Activated CD8-positive, alpha-beta T cell treated with anti-CD3 and anti-CD28 coated beads for 36 hours (primary cell): Measurements from ENCODE around the gene LGALS12. TPM values are rescaled to one million over a fixed set of nuclear protein-coding genes. Genes with fewer than 3 reads are reported as not detected.
A peak's percentile ranks its signal among the peaks of the same experiment; 100 is the strongest.

Experiments used
- ATAC-seq: fragments of 200-7000 bp; cut with Tn5 transposase; one replicate; pipeline ENCODE4 v1.10.0; 2021; ENCODE audit warnings: mild to moderate bottlenecking, moderate library complexity
- CTCF ChIA-PET: fragments of 350-600 bp; sonication (Branson Sonifier 250); formaldehyde crosslinking; loops from one replicate; lab custom pipeline; 2021; ENCODE audit warnings: antibody characterized with exemption; lab: Charles Lee
- POLR2A ChIA-PET: fragments of 350-600 bp; sonication (Branson Sonifier 250); formaldehyde crosslinking; loops from one replicate; lab custom pipeline; 2021; ENCODE audit warnings: antibody characterized with exemption; lab: Charles Lee
- DNase-seq: peaks from one replicate; pipeline ENCODE4 v3.0.0-alpha.2; 2020
- H3K27ac Mint-ChIP-seq: one replicate; pipeline ENCODE4 v1.8.0; 2021; ENCODE audit warnings: mild to moderate bottlenecking, mixed read lengths
- H3K27me3 Mint-ChIP-seq: one replicate; pipeline ENCODE4 v1.8.0; 2021; ENCODE audit warnings: mixed read lengths
- H3K36me3 Mint-ChIP-seq: one replicate; pipeline ENCODE4 v1.8.0; 2021; ENCODE audit warnings: low read depth, mixed read lengths
- H3K4me1 Mint-ChIP-seq: one replicate; pipeline ENCODE4 v1.8.0; 2021; ENCODE audit warnings: low read depth, mixed read lengths
- H3K4me3 Mint-ChIP-seq: one replicate; pipeline ENCODE4 v1.8.0; 2021; ENCODE audit warnings: mild to moderate bottlenecking, moderate library complexity, mixed read lengths
- H3K9me3 Mint-ChIP-seq: one replicate; pipeline ENCODE4 v1.8.0; 2021; ENCODE audit warnings: mixed read lengths
- intact Hi-C: fragments of 100-400 bp; cut with micrococcal nuclease; formaldehyde crosslinking; loops from one replicate; pipeline ENCODE4 v1.10.0; 2022
- total RNA-seq, 2 experiments: library from RNA; stranded (reverse); gene quantifications; one replicate each; pipeline ENCODE4 v1.2.3, GENCODE V29; 2021
- TF ChIP-seq, protein P1 (sequence below): fragments of 200-600 bp; IDR thresholded peaks from one replicate; pipeline ENCODE4 v1.8.0; 2022; ENCODE audit warnings: antibody characterized with exemption, mild to moderate bottlenecking

Gene LGALS12
- total RNA-seq, 2 experiments from 2014 or later: not detected

DNA sequence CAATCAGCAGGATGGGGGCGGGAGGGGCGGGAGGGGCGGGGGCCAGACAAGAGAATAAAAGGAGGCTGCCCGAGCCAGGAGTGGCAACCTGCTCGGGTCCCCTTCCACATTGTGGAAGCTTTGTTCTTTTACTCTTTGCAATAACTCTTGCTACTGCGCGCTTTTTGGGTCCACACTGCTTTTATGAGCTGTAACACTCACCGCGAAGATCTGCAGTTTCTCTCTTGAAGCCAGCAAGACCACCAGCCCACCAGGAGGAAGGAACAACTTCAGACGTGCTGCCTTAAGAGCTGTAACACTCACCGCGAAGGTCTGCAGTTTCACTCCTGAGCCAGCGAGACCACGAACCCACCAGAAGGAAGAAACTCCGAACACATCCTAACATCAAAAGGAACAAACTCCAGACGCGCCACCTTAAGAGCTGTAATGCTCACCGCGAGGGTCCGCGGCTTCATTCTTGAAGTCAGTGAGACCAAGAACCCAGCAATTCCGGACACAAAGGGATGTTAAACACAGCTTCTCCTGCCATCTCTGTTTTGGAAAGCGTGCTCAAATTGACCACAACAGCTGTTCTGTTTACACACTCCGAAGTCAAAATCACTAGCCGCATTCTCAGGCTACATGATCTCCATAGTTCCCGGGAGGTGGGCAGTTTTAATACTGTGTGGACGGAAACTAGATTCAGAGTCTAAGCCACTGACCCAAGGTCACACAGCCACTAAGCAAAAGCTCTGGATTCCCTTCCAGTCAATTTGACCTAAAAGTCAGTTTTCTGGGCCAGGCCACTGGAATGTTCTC is 45.4 kb downstream of the LGALS12 start:
- Mint-ChIP-seq H3K4me3 (peak overlapping the region; percentile 77), H3K36me3 (peaks cover 3% of the 10 kb centered on the region), H3K27ac (peak overlapping the region; percentile 98), H3K9me3 (no peaks in the 10 kb centered on the region), H3K4me1 (peaks cover 48% of the 10 kb centered on the region), H3K27me3 (no peaks in the 10 kb centered on the region)
- DNase-seq (peak; percentile 62), ATAC-seq (no peak)
- CTCF ChIA-PET: interaction anchor here (0.9 to 4.5 kb wide), 7 partner anchors 9 to 88 kb away, joined by 3 to 25 read pairs (median 4); partner anchors contain the start of genes PLAAT2 and PLAAT4
- intact Hi-C loops: no loop called here
- TF ChIP-seq, protein P1, sequence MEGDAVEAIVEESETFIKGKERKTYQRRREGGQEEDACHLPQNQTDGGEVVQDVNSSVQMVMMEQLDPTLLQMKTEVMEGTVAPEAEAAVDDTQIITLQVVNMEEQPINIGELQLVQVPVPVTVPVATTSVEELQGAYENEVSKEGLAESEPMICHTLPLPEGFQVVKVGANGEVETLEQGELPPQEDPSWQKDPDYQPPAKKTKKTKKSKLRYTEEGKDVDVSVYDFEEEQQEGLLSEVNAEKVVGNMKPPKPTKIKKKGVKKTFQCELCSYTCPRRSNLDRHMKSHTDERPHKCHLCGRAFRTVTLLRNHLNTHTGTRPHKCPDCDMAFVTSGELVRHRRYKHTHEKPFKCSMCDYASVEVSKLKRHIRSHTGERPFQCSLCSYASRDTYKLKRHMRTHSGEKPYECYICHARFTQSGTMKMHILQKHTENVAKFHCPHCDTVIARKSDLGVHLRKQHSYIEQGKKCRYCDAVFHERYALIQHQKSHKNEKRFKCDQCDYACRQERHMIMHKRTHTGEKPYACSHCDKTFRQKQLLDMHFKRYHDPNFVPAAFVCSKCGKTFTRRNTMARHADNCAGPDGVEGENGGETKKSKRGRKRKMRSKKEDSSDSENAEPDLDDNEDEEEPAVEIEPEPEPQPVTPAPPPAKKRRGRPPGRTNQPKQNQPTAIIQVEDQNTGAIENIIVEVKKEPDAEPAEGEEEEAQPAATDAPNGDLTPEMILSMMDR: no peak
- POLR2A ChIA-PET: interaction anchor here (0.7 to 6.7 kb wide), 8 partner anchors 9 to 119 kb away, joined by 3 to 107 read pairs (median 10); partner anchors contain the start of genes ATL3, PLAAT2 and PLAAT4

DNA sequence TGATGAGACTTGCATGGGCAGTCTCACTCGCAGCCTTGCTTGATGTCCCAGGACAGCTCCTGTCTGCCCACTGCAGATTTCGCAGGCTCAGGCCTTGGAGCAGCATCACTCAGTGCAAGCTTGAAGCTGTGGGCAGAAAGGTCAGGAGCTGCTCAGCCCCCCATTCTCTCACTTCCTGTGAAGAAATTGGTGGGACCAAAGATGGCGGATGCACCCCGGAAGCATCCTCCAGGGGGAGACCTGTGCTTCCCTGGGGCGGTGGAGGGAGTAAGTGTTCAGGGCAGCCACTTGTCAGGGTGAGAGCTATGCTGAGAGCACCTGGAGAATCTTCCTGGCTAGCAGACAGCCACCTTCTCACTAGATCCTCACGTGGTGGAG is 46.0 kb downstream of the LGALS12 start:
- peak; percentile 73 for DNase-seq
- no peaks in the 10 kb centered on the region for H3K27me3 Mint-ChIP-seq
- intact Hi-C loops: no loop called here
- H3K9me3 Mint-ChIP-seq: no peaks in the 10 kb centered on the region
- peaks cover 49% of the 10 kb centered on the region for H3K4me1 Mint-ChIP-seq
- TF ChIP-seq, protein P1: no peak
- H3K27ac Mint-ChIP-seq: peak overlapping the region; percentile 98
- ChIA-PET CTCF (interaction anchor here (0.8 to 4.5 kb wide), 8 partner anchors 8 to 87 kb away, joined by 3 to 25 read pairs (median 4); partner anchors contain the start of genes PLAAT2 and PLAAT4), POLR2A (interaction anchor here (1.2 to 6.7 kb wide), 7 partner anchors 9 to 119 kb away, joined by 4 to 107 read pairs (median 13); partner anchors contain the start of genes ATL3, PLAAT2 and PLAAT4)
- peak overlapping the region; percentile 77 for H3K4me3 Mint-ChIP-seq
- peak; percentile 57 for ATAC-seq
- peaks cover 3% of the 10 kb centered on the region for H3K36me3 Mint-ChIP-seq

DNA sequence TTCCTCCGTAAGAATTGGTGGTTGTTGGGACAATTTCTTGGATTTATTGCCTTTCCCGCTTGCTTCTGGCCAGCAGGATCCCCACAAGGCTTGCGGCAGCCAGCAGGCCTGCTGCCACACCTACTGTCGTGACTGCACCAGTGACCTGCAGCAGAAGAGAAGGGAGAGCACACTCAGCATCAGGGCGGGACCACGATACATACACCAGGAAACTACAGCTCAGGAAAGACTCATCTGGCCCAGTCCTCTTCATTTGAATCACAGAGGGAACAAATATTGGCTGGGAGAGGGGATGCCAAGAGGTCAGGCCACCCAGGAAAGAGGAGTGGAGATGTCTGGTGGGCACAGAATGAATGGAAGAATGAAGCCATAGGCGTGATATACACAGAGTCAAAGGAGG is 47.0 kb downstream of the LGALS12 start:
- TF ChIP-seq, protein P1: no peak
- Mint-ChIP-seq H3K4me1 (peaks cover 50% of the 10 kb centered on the region), H3K27me3 (no peaks in the 10 kb centered on the region), H3K36me3 (peaks cover 3% of the 10 kb centered on the region), H3K4me3 (peak overlapping the region; percentile 64), H3K27ac (peak overlapping the region; percentile 98), H3K9me3 (no peaks in the 10 kb centered on the region)
- DNase-seq (no peak), ATAC-seq (no peak)
- intact Hi-C loops: no loop called here
- CTCF ChIA-PET: interaction anchor here (1.6 to 4.5 kb wide), 3 partner anchors 9 to 16 kb away, joined by 4 to 25 read pairs (median 7); partner anchors contain the start of genes PLAAT2 and PLAAT4
- POLR2A ChIA-PET: interaction anchor here (1.2 to 6.7 kb wide), 4 partner anchors 8 to 116 kb away, joined by 3 to 107 read pairs (median 6); partner anchors contain the start of gene PLAAT4

DNA sequence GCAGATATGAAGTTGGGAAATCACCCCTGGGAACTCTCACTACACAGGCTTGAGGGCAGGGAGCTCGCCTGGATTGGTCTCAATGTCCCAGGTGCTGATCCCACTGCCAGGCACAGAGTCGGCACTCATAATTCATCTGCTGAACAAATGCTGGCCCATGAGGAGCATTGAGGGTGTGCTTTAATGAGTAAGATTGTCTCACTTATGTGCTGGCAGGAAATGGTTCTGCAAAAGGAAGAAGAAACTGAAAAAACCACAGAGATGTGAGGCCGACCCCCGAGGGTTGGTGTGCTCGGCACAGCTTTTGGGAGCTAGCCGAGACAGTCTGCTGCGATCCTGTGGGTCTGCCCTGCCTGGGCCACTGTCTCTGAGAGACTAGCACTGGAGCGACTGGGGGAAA is 47.9 kb downstream of the LGALS12 start:
- TF ChIP-seq, protein P1: no peak
- Mint-ChIP-seq H3K27me3 (no peaks in the 10 kb centered on the region), H3K27ac (peak overlapping the region; percentile 98), H3K36me3 (peaks cover 3% of the 10 kb centered on the region), H3K4me1 (peaks cover 50% of the 10 kb centered on the region), H3K9me3 (no peaks in the 10 kb centered on the region), H3K4me3 (peak overlapping the region; percentile 64)
- ChIA-PET POLR2A (interaction anchor here (0.6 to 6.7 kb wide), 5 partner anchors 13 to 824 kb away, joined by 3 to 107 read pairs (median 3); partner anchors contain the start of gene PLAAT4), CTCF (interaction anchor here (0.8 to 4.5 kb wide), 3 partner anchors 10 to 74 kb away, joined by 3 to 25 read pairs (median 4); partner anchors contain the start of gene PLAAT2)
- DNase-seq (peak; percentile 78), ATAC-seq (peak; percentile 82)
- intact Hi-C loops: no loop called here
